Caco-2 (cell line): ENCODE results near the gene ERBB4. TPM values are rescaled to one million over a fixed set of nuclear protein-coding genes. Genes with fewer than 3 reads are reported as not detected.

Experiments
- BruUV-seq: library from RNA; stranded (reverse); fragments of 400-500 nt; replicated peaks from 2 replicates; lab custom pipeline; 2021; lab: Mats Ljungman, UMichigan
- CTCF ChIA-PET: fragments of 300-600 bp; sonication (Branson Sonifier 250); formaldehyde crosslinking; loops from one replicate; lab custom pipeline; 2022; ENCODE audit warnings: antibody characterized with exemption; lab: Charles Lee
- POLR2A ChIA-PET: fragments of 300-600 bp; sonication (Branson Sonifier 250); formaldehyde crosslinking; loops from one replicate; lab custom pipeline; 2022; ENCODE audit warnings: antibody characterized with exemption; lab: Charles Lee
- DNase-seq, 2 experiments: peaks; one replicate each; pipeline versions ENCODE4 v3.0.0 to v3.0.0-alpha.2; 2020 to 2022
- H3K27me3 ChIP-seq: replicated peaks from 2 replicates; pipeline ENCODE4 v1.6.0; 2011; ENCODE audit warnings: low read length; ENCODE audit not compliant: control insufficient read depth, insufficient read depth
- H3K36me3 ChIP-seq: 2 replicates; pipeline ENCODE4 v1.5.1; 2011; ENCODE audit warnings: low read length; ENCODE audit not compliant: control insufficient read depth, insufficient read depth
- H3K4me1 ChIP-seq: fragments of 250-450 bp; sonication (Bioruptor Pico); 2 replicates; pipeline ENCODE4 v1.5.1; 2020; ENCODE audit warnings: mild to moderate bottlenecking
- H3K4me3 ChIP-seq: 2 replicates; pipeline ENCODE4 v1.5.1; 2011; ENCODE audit warnings: low read depth, mild to moderate bottlenecking, control low read depth, low read length
- H3K9me3 ChIP-seq: fragments of 250-450 bp; sonication (Bioruptor Pico); 2 replicates; pipeline ENCODE4 v1.5.1; 2020; ENCODE audit warnings: mild to moderate bottlenecking, moderate library complexity
- H3K27ac Mint-ChIP-seq: one replicate; pipeline ENCODE4 v1.8.0; 2022; ENCODE audit warnings: mixed read lengths; ENCODE audit not compliant: unreplicated experiment
- H3K27me3 Mint-ChIP-seq: one replicate; pipeline ENCODE4 v1.8.0; 2022; ENCODE audit warnings: mixed read lengths; ENCODE audit not compliant: insufficient read depth, unreplicated experiment
- H3K36me3 Mint-ChIP-seq: one replicate; pipeline ENCODE4 v1.8.0; 2022; ENCODE audit warnings: mild to moderate bottlenecking, mixed read lengths; ENCODE audit not compliant: insufficient read depth, unreplicated experiment
- H3K4me1 Mint-ChIP-seq: one replicate; pipeline ENCODE4 v1.8.0; 2022; ENCODE audit warnings: low read depth, mixed read lengths; ENCODE audit not compliant: unreplicated experiment
- H3K4me3 Mint-ChIP-seq: one replicate; pipeline ENCODE4 v1.8.0; 2022; ENCODE audit warnings: mild to moderate bottlenecking, moderate library complexity, mixed read lengths; ENCODE audit not compliant: unreplicated experiment
- H3K9me3 Mint-ChIP-seq: one replicate; pipeline ENCODE4 v1.8.0; 2022; ENCODE audit warnings: mixed read lengths; ENCODE audit not compliant: unreplicated experiment
- intact Hi-C: fragments of 100-400 bp; cut with micrococcal nuclease; formaldehyde crosslinking; loops from one replicate; pipeline ENCODE4 v1.10.0; 2022; ENCODE audit not compliant: unreplicated experiment
- total RNA-seq: library from RNA; stranded (reverse); gene quantifications from 2 replicates; pipeline ENCODE4 v1.2.3, GENCODE V29; 2022
- TF ChIP-seq, protein P1 (sequence below), 2 experiments: fragments of 200-600 bp in 1 of 2; IDR thresholded peaks; 1 replicate in 1 of 2; 2 replicates in 1 of 2; pipeline versions ENCODE4 v1.5.1 to v1.8.0; 2011 to 2022; ENCODE audit warnings: antibody characterized with exemption in 1 of 2, control low read depth in 1 of 2, inconsistent platforms in 1 of 2, low read depth in 1 of 2, low read length in 1 of 2, mild to moderate bottlenecking in 1 of 2, moderate library complexity in 1 of 2; ENCODE audit not compliant: insufficient read depth in 1 of 2, severe bottlenecking in 1 of 2, unreplicated experiment in 1 of 2

Gene ERBB4
- total RNA-seq, 1 experiment from 2014 or later, result not detected

- Histone ChIP-seq H3K4me3 (no peak overlapping the region), H3K27me3 (no peaks in the 10 kb centered on the region), H3K9me3 (0 out of 2 replicates have a peak, but pooled peaks cover 4% of the 10 kb centered on the region), H3K36me3 (no peaks in the 10 kb centered on the region), H3K4me1 (no peaks in the 10 kb centered on the region)
- TF ChIP-seq, protein P1, sequence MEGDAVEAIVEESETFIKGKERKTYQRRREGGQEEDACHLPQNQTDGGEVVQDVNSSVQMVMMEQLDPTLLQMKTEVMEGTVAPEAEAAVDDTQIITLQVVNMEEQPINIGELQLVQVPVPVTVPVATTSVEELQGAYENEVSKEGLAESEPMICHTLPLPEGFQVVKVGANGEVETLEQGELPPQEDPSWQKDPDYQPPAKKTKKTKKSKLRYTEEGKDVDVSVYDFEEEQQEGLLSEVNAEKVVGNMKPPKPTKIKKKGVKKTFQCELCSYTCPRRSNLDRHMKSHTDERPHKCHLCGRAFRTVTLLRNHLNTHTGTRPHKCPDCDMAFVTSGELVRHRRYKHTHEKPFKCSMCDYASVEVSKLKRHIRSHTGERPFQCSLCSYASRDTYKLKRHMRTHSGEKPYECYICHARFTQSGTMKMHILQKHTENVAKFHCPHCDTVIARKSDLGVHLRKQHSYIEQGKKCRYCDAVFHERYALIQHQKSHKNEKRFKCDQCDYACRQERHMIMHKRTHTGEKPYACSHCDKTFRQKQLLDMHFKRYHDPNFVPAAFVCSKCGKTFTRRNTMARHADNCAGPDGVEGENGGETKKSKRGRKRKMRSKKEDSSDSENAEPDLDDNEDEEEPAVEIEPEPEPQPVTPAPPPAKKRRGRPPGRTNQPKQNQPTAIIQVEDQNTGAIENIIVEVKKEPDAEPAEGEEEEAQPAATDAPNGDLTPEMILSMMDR (IDR thresholded peaks at IDR 0.05; ENCODE audit: insufficient read depth in 1 of 2, low read depth in 1 of 2, low read length in 1 of 2, severe bottlenecking in 1 of 2, unreplicated experiment in 1 of 2), result no peak
- Mint-ChIP-seq H3K4me1 (no peaks in the 10 kb centered on the region), H3K9me3 (no peaks in the 10 kb centered on the region), H3K4me3 (no peak overlapping the region), H3K27ac (no peak overlapping the region), H3K36me3 (no peaks in the 10 kb centered on the region), H3K27me3 (no peaks in the 10 kb centered on the region)
- DNase-seq, result no peak
- ChIA-PET POLR2A (no interaction called here), CTCF (no interaction called here)
- intact Hi-C loops, result loop anchor here (10.0 kb wide), 1 partner anchor 400 kb away; no protein-coding TSS in a partner anchor
- no TSS peak for BruUV-seq
Measured at GRCh38 chr2:212145121-212145520, 393.5 kb downstream of the ERBB4 start.

- no peaks in the 10 kb centered on the region for H3K27me3 Mint-ChIP-seq
- BruUV-seq, result no TSS peak
- Histone ChIP-seq H3K9me3 (no peaks in the 10 kb centered on the region), H3K36me3 (no peaks in the 10 kb centered on the region), H3K27me3 (no peaks in the 10 kb centered on the region), H3K4me1 (no peaks in the 10 kb centered on the region), H3K4me3 (no peak overlapping the region)
- no peak overlapping the region for H3K27ac Mint-ChIP-seq
- ChIA-PET POLR2A (no interaction called here), CTCF (no interaction called here)
- TF ChIP-seq, protein P1 (IDR thresholded peaks at IDR 0.05; ENCODE audit: insufficient read depth in 1 of 2, low read depth in 1 of 2, low read length in 1 of 2, severe bottlenecking in 1 of 2, unreplicated experiment in 1 of 2), result no peak
- no peak overlapping the region for H3K4me3 Mint-ChIP-seq
- H3K36me3 Mint-ChIP-seq, result no peaks in the 10 kb centered on the region
- no peaks in the 10 kb centered on the region for H3K9me3 Mint-ChIP-seq
- no peak for DNase-seq
- no peaks in the 10 kb centered on the region for H3K4me1 Mint-ChIP-seq
- intact Hi-C loops, result loop anchor here (10.0 kb wide), 1 partner anchor 398 kb away; no protein-coding TSS in a partner anchor
Measured at GRCh38 chr2:212142631-212143030, 396.0 kb downstream of the ERBB4 start.

DNA sequence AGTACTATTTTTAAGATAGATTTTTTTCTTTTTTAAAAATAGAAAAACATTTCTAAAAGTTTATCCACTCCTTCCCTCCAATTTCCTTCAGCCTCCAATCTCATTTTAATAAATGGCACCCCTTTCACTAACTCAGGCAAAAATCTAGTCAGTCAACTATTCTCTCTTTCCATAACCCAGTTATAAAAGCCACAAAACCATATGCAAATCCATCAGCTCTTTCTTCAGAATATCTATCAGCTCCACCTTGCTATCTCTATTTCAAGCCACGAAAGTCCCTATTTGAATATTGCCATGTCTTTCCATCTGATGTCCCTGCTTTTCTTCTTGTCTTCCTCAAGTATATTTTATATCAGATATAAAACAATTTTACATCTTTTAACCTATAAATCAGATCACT, 397.1 kb downstream of the ERBB4 start:
- intact Hi-C loops, result loop anchor here (10.0 kb wide), 1 partner anchor 397 kb away; no protein-coding TSS in a partner anchor
- Mint-ChIP-seq H3K4me3 (no peak overlapping the region), H3K9me3 (no peaks in the 10 kb centered on the region), H3K27ac (no peak overlapping the region), H3K4me1 (no peaks in the 10 kb centered on the region), H3K36me3 (no peaks in the 10 kb centered on the region), H3K27me3 (no peaks in the 10 kb centered on the region)
- Histone ChIP-seq H3K9me3 (no peaks in the 10 kb centered on the region), H3K4me1 (no peaks in the 10 kb centered on the region), H3K36me3 (no peaks in the 10 kb centered on the region), H3K4me3 (no peak overlapping the region), H3K27me3 (no peaks in the 10 kb centered on the region)
- ChIA-PET CTCF (no interaction called here), POLR2A (no interaction called here)
- BruUV-seq, result no TSS peak
- TF ChIP-seq, protein P1 (IDR thresholded peaks at IDR 0.05; ENCODE audit: insufficient read depth in 1 of 2, low read depth in 1 of 2, low read length in 1 of 2, severe bottlenecking in 1 of 2, unreplicated experiment in 1 of 2), result no peak
- DNase-seq, result no peak
